D341Med (cell line): Measurements from ENCODE around the gene SH3RF3.
A peak's percentile ranks its signal among the peaks of the same experiment; 100 is the strongest.

Experiments used
- DNase-seq: peaks from one replicate; pipeline ENCODE4 v3.0.0; 2012; ENCODE audit warnings: low spot score

Gene SH3RF3

DNA sequence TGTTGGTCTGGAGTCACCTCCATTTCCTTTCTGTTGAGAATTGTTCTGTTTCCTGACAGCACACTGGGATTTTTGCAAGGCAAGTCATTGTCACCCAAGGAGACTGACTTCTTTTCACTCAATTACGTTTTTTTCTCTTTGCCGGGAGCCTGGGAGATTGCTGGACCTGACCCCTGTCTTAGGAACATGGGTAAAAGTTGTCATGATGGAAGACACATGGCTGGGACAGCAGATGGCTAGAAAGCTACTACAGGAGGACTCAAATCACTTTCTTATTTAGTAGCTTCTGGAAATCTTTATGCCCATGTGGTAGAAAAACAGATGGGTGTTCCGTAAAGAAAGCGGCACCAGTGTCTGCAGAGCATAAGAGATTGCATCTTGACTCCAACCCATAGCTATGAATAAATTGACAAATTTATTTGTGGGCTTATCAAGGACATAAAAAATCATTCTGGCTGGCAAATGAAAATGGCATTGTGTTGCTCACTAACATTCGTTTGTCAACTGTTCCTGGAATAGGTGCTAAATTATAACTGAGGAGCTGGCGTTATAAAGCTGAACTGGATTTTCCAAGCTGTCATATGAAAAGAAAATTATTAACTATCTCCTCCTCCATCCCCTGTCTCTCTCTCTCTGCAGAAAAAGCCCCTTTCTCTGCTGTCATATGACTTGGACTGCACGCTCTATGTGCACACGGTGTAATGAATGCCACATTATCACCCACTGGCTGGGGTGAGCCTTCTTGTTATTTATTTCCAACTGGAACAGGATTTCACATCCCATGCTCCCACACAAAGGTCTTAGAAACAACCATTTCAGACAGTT, 159.8 kb downstream of the SH3RF3 start:
- no peak for DNase-seq

DNA sequence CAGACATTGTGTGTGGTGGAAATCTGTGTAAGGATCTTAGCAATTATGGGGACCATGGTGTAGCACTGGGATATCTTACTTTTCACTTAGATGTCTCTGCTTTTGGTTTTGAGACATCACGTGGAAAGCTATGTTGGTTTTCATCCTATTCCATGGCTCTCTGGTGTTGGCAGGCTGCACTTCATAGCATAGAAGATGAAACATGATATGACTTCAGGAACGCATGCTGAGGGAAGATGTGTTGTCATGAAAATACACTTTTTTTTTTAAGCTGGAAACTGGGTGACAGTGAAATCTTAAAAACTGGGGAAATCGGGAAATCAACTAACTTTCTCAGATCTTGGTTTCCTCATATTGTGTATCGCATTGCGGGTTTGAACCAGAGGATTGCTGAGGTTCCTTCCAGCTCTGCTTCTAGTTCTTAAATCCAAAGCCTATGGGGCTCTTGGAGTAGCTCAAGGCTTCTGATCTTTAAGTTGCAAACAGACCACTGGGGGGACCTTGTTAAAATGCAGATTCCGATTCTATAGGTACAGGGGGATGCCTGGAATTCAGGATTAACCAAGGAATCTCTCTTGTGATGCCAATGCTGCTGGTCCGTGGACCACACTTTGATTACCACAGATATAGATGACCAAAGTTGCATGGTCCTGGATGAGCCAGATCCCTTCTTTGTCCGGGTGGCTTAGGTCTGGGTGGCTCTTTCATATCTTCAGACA, 160.7 kb downstream of the SH3RF3 start:
- no peak for DNase-seq

DNA sequence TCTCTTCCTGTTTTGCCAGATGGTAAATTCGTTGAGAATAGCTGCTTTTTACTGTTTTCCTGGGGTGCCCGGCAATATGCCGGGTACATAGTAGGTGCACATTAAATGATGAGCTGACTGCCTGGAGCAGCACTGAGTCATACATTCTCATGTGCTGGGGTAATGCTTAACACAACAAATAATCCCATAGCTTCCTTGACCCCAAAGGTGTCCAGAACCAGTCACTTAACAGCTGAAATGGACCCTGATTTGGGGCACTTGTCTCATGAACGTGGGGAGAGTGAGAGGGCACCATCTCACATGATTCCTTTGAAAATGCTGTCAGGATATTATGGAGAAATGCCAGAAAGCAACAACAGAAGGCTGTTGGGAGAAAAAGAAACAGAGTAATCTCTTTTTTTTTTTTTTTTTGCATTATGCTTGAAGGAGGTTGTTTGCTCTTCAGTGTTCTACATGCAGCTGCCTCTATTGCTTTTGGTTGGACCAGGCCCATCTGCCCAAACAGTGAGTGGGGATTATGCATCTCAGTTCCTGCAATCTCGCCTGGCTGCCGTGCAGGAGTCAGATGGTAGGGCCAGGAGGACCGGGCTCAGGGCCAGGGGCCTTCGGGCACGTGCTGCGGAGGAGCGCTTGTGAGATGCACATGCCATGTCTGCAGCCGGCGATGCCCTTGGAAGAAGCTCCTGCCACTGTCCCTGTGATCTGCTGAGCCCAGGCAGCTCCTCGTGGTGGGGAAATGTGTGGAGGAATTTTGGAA, 162.1 kb downstream of the SH3RF3 start:
- DNase-seq, result peak; percentile 46

DNA sequence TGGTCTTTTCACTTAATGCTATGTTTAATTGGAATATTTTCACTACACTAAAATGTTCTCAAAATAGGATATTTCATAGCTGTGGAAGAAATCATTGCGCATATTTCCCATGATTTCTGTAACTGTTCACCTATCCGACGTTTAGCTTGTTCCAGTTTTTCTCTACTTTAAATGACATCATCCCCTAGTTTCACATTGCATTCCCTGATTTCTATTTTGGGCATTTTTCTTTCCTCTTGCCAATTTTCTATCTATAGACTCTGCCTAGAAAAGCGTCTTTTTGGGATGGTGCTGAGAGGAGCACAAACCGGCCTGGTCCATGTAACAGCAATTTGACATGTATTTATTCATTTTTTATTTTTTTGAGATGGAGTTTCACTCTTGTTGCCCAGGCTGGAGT, 163.4 kb downstream of the SH3RF3 start:
- no peak for DNase-seq

DNA sequence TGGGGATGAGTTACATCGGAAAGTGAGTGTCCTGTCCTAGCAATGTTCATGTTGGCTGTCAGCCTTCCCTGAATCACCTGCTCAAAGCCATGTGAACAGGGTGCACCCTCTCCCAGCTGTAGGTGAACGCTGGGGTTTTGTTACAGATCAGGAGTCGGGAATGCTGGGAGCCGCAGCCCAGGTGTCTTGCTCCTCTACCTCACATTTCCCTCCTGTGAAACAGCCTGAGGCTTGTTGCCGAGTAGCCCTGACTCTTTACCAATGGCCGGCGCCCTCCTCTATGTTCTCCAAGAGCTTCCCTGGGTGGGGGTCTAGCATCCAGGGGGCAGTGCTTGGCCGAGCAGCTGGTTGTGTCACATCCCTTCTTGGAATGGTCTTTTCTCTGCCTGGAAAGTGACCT, 164.7 kb downstream of the SH3RF3 start:
- no peak for DNase-seq

DNA sequence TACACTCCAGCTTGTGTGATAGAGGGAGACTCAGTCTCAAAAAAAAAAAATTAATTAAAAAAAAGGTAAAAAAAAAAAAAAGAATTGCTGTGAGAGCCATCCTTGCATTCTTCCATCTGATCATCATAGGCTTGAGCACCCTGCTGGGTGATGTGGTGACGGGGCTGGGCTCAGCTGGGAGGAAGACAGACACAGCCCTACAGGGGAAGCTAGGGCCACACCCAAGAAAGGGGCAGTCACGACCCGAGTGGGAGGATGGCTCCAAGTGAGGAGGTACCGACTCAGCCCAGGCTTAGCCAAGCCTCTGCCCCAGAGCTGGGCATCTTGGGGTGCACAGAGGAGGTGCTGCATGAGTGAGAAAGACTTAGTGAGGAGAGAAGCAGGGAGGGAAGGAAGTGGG, 165.5 kb downstream of the SH3RF3 start:
- DNase-seq, result no peak

DNA sequence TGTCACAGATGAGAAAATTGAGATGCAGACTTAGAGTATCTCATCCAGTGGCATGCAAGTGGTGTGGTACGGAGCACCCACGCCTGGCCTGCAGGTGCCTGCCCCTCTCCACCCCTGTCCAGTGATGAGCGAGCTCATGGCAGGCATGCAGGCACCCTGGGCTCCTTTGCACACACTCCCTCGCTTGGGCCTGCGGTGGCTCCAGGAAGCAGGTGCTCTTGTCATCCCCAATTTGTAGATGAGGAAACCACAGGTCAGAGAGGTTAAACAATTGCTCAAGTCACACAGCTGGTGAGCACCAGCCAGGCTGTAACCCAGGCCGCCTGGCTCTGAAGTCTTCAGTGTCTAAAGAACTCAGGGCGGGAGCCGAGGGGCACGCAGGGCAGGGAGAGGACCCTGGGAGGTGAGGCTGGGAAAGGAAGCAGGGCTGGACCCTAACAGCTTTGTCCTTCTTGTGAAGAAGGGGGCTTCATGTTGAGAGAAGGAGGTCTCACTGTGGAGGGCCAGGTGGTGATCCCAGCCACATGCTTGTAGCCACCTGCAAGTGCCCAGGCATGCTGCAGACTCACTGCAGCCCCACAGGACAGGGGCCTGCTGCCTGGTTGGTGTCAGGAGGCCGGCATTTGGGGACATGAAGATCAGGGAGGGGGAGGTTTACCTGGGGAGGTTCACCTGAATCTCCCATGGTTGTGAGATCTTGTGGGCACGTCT, 166.2 kb downstream of the SH3RF3 start:
- DNase-seq, result no peak

DNA sequence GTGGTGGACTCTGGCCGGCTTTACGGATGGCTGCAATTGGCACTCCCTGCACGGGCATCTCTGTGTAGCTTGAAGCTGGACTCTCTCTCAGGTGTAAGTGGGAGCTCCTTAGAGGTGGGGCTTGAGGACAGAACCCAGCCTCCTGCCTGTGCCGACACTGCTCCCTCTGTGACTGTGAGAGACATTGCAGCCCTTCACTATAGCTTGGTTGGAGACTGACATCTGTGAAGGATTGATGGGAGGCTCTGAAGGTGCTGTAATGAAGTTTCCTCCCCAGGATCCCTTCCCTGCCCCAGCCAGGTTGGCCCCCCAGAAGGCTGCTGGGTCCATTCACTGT, 166.7 kb downstream of the SH3RF3 start:
- DNase-seq, result no peak

DNA sequence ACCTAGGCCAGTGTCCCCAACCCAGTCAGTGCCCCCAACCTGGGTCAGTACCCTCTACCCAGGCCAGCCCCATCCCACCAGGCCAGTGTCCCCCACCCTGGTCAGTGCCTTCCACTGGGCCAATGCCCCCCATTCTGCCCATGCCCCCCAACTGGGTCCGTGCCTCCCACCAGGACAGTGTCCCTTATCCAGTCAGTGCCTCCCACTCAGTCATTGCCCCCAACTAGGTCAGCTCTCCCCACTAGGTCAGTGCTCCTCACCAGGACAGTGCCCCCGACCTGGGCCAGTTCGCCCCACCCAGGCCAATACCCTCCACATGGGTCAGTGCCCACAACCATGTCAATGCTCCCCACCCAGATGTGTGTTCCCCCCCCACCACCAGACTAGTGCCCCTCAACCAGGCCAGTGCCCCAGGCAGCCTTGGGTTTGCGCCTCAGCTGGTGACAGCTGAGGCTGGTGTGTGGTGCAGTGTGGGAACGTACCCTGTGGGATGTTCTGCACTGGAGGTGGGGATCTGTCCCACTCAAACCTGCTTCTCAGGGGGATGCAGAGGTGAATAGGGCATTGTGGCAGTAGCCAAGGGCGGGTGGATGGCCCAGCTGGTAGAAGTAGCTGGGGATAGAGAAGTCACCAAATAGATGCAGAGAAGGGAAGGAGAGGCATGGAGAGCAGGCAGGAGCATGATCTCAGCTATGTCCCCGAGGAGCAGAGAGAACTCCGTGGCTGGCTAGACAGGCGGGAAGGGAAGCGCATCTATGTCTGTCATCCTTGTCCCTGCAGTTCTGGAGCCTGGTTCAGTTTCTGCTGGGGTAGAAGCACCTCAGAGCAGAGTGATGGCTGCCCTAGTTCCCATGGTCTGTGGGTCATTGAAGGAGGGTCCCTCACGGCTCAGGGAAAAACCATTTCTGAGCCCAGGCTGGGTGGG, 168.8 kb downstream of the SH3RF3 start:
- DNase-seq, result no peak

DNA sequence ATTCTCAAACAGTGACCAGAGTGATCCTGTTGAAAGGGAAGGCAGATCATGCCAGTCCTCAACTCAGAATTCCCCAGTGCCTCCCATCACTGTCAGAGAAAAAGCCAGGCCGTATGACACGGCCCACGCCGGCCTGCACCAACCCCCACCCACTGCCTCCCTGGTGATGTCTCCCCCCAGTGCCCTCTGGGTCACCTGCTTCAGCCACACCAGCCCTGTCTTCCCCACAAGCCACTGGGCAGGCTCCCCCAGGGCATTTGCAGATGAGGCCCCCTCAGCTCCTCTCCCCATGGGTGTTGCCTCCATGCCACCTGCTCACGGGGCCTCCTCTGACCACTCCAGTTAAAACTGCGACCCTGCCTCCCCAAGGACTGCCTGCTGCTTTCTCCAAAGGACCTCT, 169.8 kb downstream of the SH3RF3 start:
- DNase-seq, result no peak

DNA sequence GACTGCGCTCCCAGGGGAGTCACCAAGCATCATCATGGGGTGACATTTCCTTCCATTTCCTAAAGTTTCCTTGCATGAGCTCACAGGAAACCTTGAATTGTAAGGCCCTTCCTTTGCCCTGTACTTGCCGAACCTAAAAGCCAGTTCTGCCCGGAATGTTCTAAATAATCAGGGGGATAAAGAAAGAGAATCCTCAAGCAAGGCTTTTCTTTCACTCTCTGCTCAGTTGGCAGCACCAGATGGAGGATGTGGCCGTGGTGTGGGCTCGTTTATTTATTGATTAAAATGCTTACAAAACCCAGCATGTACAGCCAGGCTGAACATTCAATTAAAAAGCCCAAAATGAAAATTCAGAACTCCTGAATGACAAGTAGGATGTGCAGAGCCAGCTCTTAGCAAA, 170.5 kb downstream of the SH3RF3 start:
- DNase-seq, result no peak

DNA sequence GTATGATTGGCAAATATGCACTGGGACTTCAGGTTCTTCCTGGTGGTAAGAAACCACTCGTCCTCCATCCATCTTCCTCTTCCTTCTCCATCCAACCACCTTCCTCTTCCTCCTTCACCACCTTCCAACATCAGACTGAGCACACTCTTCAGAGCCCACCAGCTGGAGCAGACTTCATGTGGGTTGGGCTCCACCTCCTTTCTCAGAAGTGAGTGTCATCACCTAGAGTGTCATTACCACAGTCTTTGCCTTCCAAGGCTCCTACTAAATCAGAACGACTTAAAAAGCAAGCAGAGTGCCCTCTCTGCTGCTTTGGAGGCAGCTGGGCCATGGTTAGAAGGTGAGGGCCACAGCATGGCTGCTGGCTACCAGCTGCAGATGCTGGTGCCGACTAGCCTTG, 171.6 kb downstream of the SH3RF3 start:
- DNase-seq, result no peak

DNA sequence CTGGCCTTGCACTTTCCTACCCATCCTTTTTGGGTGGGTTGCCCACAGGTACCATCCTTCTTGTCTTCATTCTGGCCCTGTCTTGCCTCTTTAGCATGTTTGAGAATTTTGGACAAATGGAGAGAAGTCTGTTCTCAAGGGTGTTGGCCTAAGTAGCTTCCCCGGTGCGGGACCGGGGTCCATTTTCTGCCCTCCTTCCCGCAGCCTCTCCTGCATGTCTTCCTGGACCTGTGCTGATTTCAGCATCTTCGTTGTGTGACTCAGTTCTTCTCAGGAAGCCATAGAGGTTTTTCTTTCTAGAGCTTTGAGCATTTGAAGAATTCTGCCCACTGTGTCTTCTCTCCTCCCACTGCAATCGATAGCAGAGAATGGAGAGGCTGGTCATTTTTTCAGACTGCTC, 172.7 kb downstream of the SH3RF3 start:
- no peak for DNase-seq

DNA sequence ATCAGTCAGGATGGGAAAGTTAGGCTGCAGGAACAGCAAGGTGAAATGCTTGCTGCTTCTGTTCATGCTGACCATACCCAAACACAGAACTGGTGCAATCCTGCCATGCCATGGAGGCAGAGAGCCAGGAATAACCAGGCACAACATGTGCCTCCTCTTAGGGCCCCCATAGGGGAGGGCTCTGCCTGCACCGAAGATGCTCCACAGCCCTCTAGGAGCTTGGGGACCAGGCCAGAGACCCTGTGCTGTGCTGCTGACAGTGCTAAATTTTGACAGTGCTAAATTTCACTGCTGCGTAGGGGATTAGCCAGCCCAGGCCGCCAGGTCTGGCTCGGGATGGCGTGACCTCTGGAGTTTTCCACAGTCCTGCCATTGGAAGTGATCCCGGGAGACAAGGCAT, 173.3 kb downstream of the SH3RF3 start:
- no peak for DNase-seq

DNA sequence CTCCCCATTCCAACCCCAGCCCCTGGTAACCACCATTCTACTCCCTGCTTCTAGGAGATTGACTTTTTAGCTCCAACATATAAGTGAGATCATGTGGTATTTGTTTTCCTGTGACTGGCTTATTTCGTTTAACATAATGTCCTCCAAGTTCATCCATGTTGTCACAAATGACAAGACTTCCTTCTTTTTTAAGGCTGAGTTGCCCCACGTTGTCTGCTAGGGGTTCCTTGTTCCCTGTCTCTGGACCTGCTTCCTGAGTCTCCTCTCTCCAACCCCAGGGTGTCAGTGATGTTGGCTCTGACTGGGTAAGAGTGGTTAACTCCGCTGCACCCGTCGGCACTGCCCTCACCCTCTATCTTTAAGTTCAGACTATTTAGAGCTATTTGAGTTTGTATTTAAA, 175.2 kb downstream of the SH3RF3 start:
- DNase-seq, result no peak

DNA sequence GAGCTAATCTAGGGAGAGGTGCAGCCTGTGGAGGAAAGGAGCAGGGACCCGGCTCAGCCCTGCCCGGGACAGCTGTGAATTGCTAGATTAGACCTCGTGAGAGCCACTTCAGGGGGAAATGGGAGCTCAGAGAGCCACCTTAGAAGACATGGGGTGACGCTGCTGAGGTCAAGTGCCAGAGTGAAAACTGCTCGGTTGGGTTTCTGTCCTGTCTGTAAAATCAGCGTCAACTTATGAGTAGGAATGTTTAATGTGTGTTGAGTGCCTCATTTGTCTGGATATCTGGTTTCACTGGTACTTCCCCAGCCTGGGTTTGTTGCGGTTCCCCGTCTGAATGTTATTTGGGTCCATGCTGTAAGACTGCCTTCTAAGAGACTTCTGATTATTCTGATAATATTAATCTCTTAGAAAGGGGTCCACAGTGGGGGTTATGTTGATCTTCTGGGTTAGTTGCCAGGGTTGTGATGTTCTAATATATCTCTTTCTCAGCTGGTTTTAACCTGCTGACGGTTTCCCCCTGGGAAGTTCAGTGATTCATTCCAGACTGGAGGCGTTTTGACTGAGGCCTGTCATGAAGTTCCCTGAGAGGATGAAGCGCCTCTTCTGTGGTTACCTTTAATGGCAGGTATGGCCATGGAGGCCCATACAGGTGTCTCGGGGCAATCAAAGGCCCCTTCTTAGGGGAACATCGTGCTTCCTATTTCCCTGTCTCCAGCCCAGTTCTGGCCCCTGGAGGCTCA, 175.9 kb downstream of the SH3RF3 start:
- DNase-seq, result no peak

DNA sequence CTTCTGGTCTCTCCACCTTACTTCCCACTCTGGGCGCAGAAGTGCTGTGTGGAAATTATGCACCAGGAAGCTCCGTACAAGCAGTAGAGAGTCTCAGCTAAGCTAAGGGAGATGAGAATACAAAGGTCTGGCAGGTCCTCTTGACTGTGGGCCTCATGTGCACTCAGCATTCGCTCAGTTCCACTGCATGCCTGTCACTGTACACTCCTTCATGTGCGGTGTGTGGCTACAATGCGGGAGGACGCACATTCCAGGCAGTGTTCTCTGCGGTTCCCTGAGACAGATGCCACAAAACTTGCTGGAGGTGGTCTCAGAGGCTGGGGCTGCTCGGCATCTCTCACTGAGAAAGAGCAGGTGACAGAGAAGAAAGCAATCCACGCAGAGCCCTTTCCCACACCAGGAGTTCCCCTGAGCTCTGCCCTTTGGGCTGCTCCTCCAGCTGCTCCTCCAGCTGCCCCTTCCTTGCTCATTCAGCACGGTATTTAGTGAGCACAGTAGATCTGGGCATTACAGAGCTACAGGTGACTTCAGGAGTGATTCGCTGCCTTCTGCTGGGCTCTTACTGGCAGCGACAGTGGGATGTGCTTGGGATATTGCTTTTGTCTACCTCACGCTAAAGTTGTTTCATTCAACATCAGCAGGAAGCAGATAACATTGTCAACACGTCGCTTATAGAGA, 176.6 kb downstream of the SH3RF3 start:
- DNase-seq, result no peak

DNA sequence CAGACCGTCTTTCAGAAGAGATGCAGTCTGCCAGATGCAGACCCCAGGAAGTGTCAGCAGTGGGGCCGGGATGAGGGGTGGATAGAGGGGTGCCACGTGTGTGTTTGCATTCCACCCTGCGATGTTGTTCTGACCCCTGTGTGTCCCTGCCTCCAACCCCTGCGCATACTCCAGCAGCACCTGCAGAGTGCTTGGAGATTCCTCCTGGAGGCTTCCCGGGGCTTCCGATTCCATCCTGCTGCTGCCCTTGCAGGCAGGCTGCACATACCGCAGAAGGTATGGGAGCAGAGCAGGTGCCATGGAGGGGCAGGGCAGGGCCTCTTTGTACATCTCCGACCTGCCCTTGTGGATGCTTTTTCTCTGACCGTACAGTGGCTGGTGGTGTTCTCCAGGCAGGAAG, 177.2 kb downstream of the SH3RF3 start:
- no peak for DNase-seq

DNA sequence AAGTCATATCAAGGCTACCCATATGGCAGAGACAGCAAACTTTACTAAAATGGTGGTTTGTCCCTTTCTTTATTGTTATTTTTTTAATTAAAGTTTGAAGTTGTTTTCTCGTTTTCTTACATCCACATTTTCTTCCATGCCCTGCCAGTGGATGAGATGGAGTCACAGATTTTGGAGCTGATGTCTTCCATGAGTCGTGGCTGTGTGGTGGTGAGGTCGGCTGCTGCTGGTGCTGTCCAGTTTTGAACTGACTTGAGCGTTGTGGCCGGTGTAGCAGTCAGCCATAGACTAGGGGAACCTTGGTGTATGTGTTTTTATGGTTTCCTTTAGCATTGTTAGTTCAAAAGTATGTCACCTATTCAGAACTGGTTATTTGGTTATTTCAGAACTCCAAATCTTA, 182.8 kb downstream of the SH3RF3 start:
- no peak for DNase-seq

DNA sequence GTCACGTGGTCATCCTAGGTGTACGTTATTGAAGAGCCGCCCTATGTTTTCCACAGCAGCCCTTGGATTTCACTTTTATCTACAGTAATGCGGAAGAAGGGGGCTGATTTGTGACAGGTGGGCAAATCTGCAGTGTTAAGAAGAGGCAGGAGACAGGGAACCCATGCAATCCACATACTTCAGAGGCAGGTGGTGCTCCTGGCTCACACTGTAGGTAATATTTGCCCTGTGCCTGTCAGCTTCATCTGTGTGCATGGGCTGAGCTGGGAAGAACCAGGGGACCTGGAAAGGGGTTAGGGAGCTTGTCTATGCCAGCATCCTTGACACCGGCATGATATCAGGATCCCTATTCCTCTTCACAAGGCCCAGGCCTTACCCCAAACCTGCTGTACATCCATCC, 183.9 kb downstream of the SH3RF3 start:
- DNase-seq, result no peak
